Neutrophil (primary cell): ENCODE measurements around the gene ATP1A1.

ENCODE experiments used
- H3K27ac ChIP-seq: fragments of 200-600 bp; sonication (generic); 2 replicates; pipeline ENCODE4 v1.5.1; 2016; ENCODE audit warnings: mild to moderate bottlenecking, moderate library complexity
- H3K27me3 ChIP-seq: fragments of 200-600 bp; sonication (generic); 2 replicates; pipeline ENCODE4 v1.6.0; 2016; ENCODE audit warnings: mild to moderate bottlenecking
- H3K36me3 ChIP-seq: fragments of 200-600 bp; sonication (generic); 2 replicates; pipeline ENCODE4 v1.5.1; 2017
- H3K4me1 ChIP-seq, 2 experiments: fragments of 200-600 bp in 1 of 2; sonication (generic) in 1 of 2; 1 replicate in 1 of 2; 2 replicates in 1 of 2; pipeline versions ENCODE4 v1.5.1 to v1.6.1; 2013 to 2016; ENCODE audit warnings: low read depth in 1 of 2, low read length in 1 of 2, mild to moderate bottlenecking in 1 of 2, moderate library complexity in 1 of 2; ENCODE audit not compliant: control insufficient read depth in 1 of 2, insufficient read depth in 1 of 2
- H3K4me3 ChIP-seq, 2 experiments: fragments of 200-600 bp in 1 of 2; sonication (generic) in 1 of 2; 1 replicate in 1 of 2; 2 replicates in 1 of 2; pipeline ENCODE4 v1.5.1; 2013 to 2016; ENCODE audit warnings: low read depth in 1 of 2, low read length in 1 of 2, mild to moderate bottlenecking in 1 of 2, moderate library complexity in 1 of 2
- H3K9me3 ChIP-seq: fragments of 200-600 bp; sonication (generic); 2 replicates; pipeline ENCODE4 v1.5.1; 2016
- CTCF ChIP-seq: fragments of 200-600 bp; sonication (generic); IDR thresholded peaks from 2 replicates; pipeline ENCODE4 v1.5.1; 2016; ENCODE audit warnings: antibody characterized with exemption

ATP1A1 gene

GRCh38 chr1:116405241-116406135 is 32.4 kb downstream of the ATP1A1 start:
- no peaks in the 10 kb centered on the region for H3K4me1 ChIP-seq
- H3K4me3 ChIP-seq = no peak overlapping the region
- no peak for TF ChIP-seq CTCF
- H3K27ac ChIP-seq = no peak overlapping the region
- no peaks in the 10 kb centered on the region for H3K9me3 ChIP-seq
- H3K36me3 ChIP-seq = peaks cover 63% of the 10 kb centered on the region
- no peaks in the 10 kb centered on the region for H3K27me3 ChIP-seq

GRCh38 chr1:116407033-116407432 is 34.0 kb downstream of the ATP1A1 start:
- Histone ChIP-seq H3K9me3 (no peaks in the 10 kb centered on the region), H3K36me3 (peaks cover 48% of the 10 kb centered on the region), H3K27ac (no peak overlapping the region), H3K27me3 (no peaks in the 10 kb centered on the region), H3K4me1 (no peaks in the 10 kb centered on the region), H3K4me3 (no peak overlapping the region)
- TF ChIP-seq CTCF = no peak

- Histone ChIP-seq H3K27me3 (no peaks in the 10 kb centered on the region), H3K27ac (no peak overlapping the region), H3K4me3 (no peak overlapping the region), H3K9me3 (no peaks in the 10 kb centered on the region), H3K36me3 (peaks cover 36% of the 10 kb centered on the region), H3K4me1 (no peaks in the 10 kb centered on the region)
- no peak for TF ChIP-seq CTCF
These were observed 35.1 kb downstream of the ATP1A1 start for GRCh38 chr1:116408193-116408592.

GRCh38 chr1:116408803-116409720 is 36.0 kb downstream of the ATP1A1 start:
- TF ChIP-seq CTCF = no peak
- no peak overlapping the region for H3K4me3 ChIP-seq
- H3K4me1 ChIP-seq = no peaks in the 10 kb centered on the region
- no peaks in the 10 kb centered on the region for H3K9me3 ChIP-seq
- peaks cover 32% of the 10 kb centered on the region for H3K36me3 ChIP-seq
- no peak overlapping the region for H3K27ac ChIP-seq
- no peaks in the 10 kb centered on the region for H3K27me3 ChIP-seq

GRCh38 chr1:116409751-116410191 is 36.7 kb downstream of the ATP1A1 start:
- Histone ChIP-seq H3K4me3 (no peak overlapping the region), H3K36me3 (peaks cover 25% of the 10 kb centered on the region), H3K27me3 (no peaks in the 10 kb centered on the region), H3K9me3 (no peaks in the 10 kb centered on the region), H3K4me1 (no peaks in the 10 kb centered on the region), H3K27ac (no peak overlapping the region)
- TF ChIP-seq CTCF = no peak
